ENCODE measurements around the gene NEXMIF. TPM values are rescaled to one million over a fixed set of nuclear protein-coding genes. Genes with fewer than 3 reads are reported as not detected.

Gene NEXMIF
- total RNA-seq, 2 donors from 2014 or later: 0.82 to 0.96 TPM

- Histone ChIP-seq H3K36me3 (no peaks in the 10 kb centered on the region), H3K4me3 (no peak overlapping the region), H3K4me1 (no peaks in the 10 kb centered on the region), H3K27me3 (no peaks in the 10 kb centered on the region), H3K9ac (ENCODE audit: low read depth in 2 of 2, low read length in 2 of 2) (no peak overlapping the region), H3K9me3 (no peaks in the 10 kb centered on the region), H3K27ac (no peak overlapping the region)
- intact Hi-C loops (cut with DNase I): no loop called here
- no peak for DNase-seq
- TF ChIP-seq CTCF (IDR thresholded peaks at IDR 0.05): no peak
Measured at GRCh38 chrX:74788545-74789086, 136.6 kb downstream of the NEXMIF start.

- H3K36me3 ChIP-seq: no peaks in the 10 kb centered on the region
- intact Hi-C loops (cut with DNase I): no loop called here
- no peak for DNase-seq
- H3K27me3 ChIP-seq: no peaks in the 10 kb centered on the region
- no peaks in the 10 kb centered on the region for H3K9me3 ChIP-seq
- TF ChIP-seq CTCF (IDR thresholded peaks at IDR 0.05): no peak
- H3K9ac ChIP-seq (ENCODE audit: low read depth in 2 of 2, low read length in 2 of 2): no peak overlapping the region
- no peak overlapping the region for H3K4me3 ChIP-seq
- H3K4me1 ChIP-seq: no peaks in the 10 kb centered on the region
- H3K27ac ChIP-seq: no peak overlapping the region
Measured at GRCh38 chrX:74784629-74785028, 140.6 kb downstream of the NEXMIF start.

- DNase-seq: no peak
- Histone ChIP-seq H3K36me3 (no peaks in the 10 kb centered on the region), H3K9me3 (no peaks in the 10 kb centered on the region), H3K4me3 (no peak overlapping the region), H3K4me1 (no peaks in the 10 kb centered on the region), H3K27me3 (no peaks in the 10 kb centered on the region), H3K9ac (ENCODE audit: low read depth in 2 of 2, low read length in 2 of 2) (no peak overlapping the region), H3K27ac (no peak overlapping the region)
- intact Hi-C loops (cut with DNase I): no loop called here
- TF ChIP-seq CTCF (IDR thresholded peaks at IDR 0.05): no peak
Measured at GRCh38 chrX:74781507-74782034, 143.7 kb downstream of the NEXMIF start.

- Histone ChIP-seq H3K36me3 (no peaks in the 10 kb centered on the region), H3K4me1 (no peaks in the 10 kb centered on the region), H3K27me3 (no peaks in the 10 kb centered on the region), H3K27ac (no peak overlapping the region), H3K9ac (ENCODE audit: low read depth in 2 of 2, low read length in 2 of 2) (no peak overlapping the region), H3K4me3 (no peak overlapping the region), H3K9me3 (no peaks in the 10 kb centered on the region)
- DNase-seq: no peak
- TF ChIP-seq CTCF (IDR thresholded peaks at IDR 0.05): no peak
- intact Hi-C loops (cut with DNase I): no loop called here
Measured at GRCh38 chrX:74779175-74779574, 146.1 kb downstream of the NEXMIF start.

GRCh38 chrX:74774988-74775387 lies 150.3 kb downstream of the NEXMIF start:
- no peaks in the 10 kb centered on the region for H3K27me3 ChIP-seq
- no peaks in the 10 kb centered on the region for H3K9me3 ChIP-seq
- no peak overlapping the region for H3K27ac ChIP-seq
- DNase-seq: no peak
- no peaks in the 10 kb centered on the region for H3K36me3 ChIP-seq
- H3K4me3 ChIP-seq: no peak overlapping the region
- H3K9ac ChIP-seq (ENCODE audit: low read depth in 2 of 2, low read length in 2 of 2): no peak overlapping the region
- intact Hi-C loops (cut with DNase I): no loop called here
- no peaks in the 10 kb centered on the region for H3K4me1 ChIP-seq
- no peak for TF ChIP-seq CTCF (IDR thresholded peaks at IDR 0.05)

Data from colonic mucosa (tissue), 4 donors.